H9 (cell line): ENCODE results near the gene CACNA1H. TPM values are rescaled to one million over a fixed set of nuclear protein-coding genes. Genes with fewer than 3 reads are reported as not detected.

Experiments
- DNase-seq: peaks from one replicate; pipeline ENCODE4 v3.0.0-alpha.2; 2017
- H2AFZ ChIP-seq: one replicate; pipeline ENCODE4 v1.6.1; 2013; ENCODE audit warnings: mild to moderate bottlenecking, low read length, control low read depth, moderate library complexity
- H2AK5ac ChIP-seq: 2 replicates; pipeline ENCODE4 v1.6.1; 2013; ENCODE audit warnings: low read length, control low read depth, mixed read lengths; ENCODE audit not compliant: insufficient read length
- H2BK120ac ChIP-seq: one replicate; pipeline ENCODE4 v1.6.1; 2013; ENCODE audit warnings: low read depth, mild to moderate bottlenecking, low read length, control low read depth, inconsistent platforms; ENCODE audit not compliant: poor library complexity, severe bottlenecking
- H2BK12ac ChIP-seq: 2 replicates; pipeline ENCODE4 v1.6.1; 2013; ENCODE audit warnings: low read length, control low read depth, mixed read lengths, low read depth; ENCODE audit not compliant: insufficient read length
- H2BK15ac ChIP-seq: 2 replicates; pipeline ENCODE4 v1.6.1; 2013; ENCODE audit warnings: low read depth, low read length, control low read depth
- H2BK20ac ChIP-seq: one replicate; pipeline ENCODE4 v1.6.1; 2013; ENCODE audit warnings: low read depth, mild to moderate bottlenecking, low read length, control low read depth, inconsistent platforms; ENCODE audit not compliant: poor library complexity, severe bottlenecking
- H2BK5ac ChIP-seq: 2 replicates; pipeline ENCODE4 v1.6.1; 2013; ENCODE audit warnings: low read length, control low read depth, mixed read lengths; ENCODE audit not compliant: insufficient read length
- H3K14ac ChIP-seq: 2 replicates; pipeline ENCODE4 v1.6.1; 2013; ENCODE audit warnings: low read length, control low read depth; ENCODE audit not compliant: insufficient read depth
- H3K18ac ChIP-seq: 2 replicates; pipeline ENCODE4 v1.6.1; 2013; ENCODE audit warnings: low read depth, mild to moderate bottlenecking, mixed read lengths, low read length, control low read depth; ENCODE audit not compliant: insufficient read length
- H3K23ac ChIP-seq: 2 replicates; pipeline ENCODE4 v1.6.1; 2013; ENCODE audit warnings: low read length, control low read depth, mixed read lengths, low read depth; ENCODE audit not compliant: insufficient read length
- H3K23me2 ChIP-seq: 2 replicates; pipeline ENCODE4 v1.6.1; 2013; ENCODE audit warnings: low read depth, mild to moderate bottlenecking, mixed read lengths, low read length, control low read depth; ENCODE audit not compliant: insufficient read length, poor library complexity, severe bottlenecking
- H3K27ac ChIP-seq: 2 replicates; pipeline ENCODE4 v1.5.1; 2013; ENCODE audit warnings: low read length, control low read depth, mixed read lengths, low read depth; ENCODE audit not compliant: insufficient read length
- H3K27me3 ChIP-seq: 2 replicates; pipeline ENCODE4 v1.6.1; 2013; ENCODE audit warnings: low read length, control low read depth, inconsistent platforms; ENCODE audit not compliant: insufficient read depth
- H3K4ac ChIP-seq: 2 replicates; pipeline ENCODE4 v1.6.1; 2013; ENCODE audit warnings: low read depth, mild to moderate bottlenecking, control low read depth, inconsistent platforms, low read length, moderate library complexity
- H3K4me1 ChIP-seq: 2 replicates; pipeline ENCODE4 v1.6.1; 2013; ENCODE audit warnings: low read length, control low read depth, inconsistent platforms; ENCODE audit not compliant: insufficient read depth
- H3K4me2 ChIP-seq: 2 replicates; pipeline ENCODE4 v1.6.1; 2013; ENCODE audit warnings: low read length, control low read depth, mixed read lengths; ENCODE audit not compliant: insufficient read length, insufficient read depth
- H3K56ac ChIP-seq: 2 replicates; pipeline ENCODE4 v1.6.1; 2013; ENCODE audit warnings: low read depth, mild to moderate bottlenecking, mixed read lengths, low read length, control low read depth; ENCODE audit not compliant: insufficient read length
- H3K79me1 ChIP-seq: 2 replicates; pipeline ENCODE4 v1.6.1; 2013; ENCODE audit warnings: low read depth, mild to moderate bottlenecking, moderate library complexity, low read length, control low read depth, inconsistent platforms; ENCODE audit not compliant: insufficient read depth, poor library complexity, severe bottlenecking
- H3K79me2 ChIP-seq: 2 replicates; pipeline ENCODE4 v1.6.1; 2013; ENCODE audit warnings: low read length, control low read depth, inconsistent platforms; ENCODE audit not compliant: insufficient read depth
- H3K9ac ChIP-seq: 2 replicates; pipeline ENCODE4 v1.6.1; 2013; ENCODE audit warnings: low read length, control low read depth, mixed read lengths; ENCODE audit not compliant: insufficient read length; ENCODE audit errors: extremely low read depth
- H3K9me3 ChIP-seq: one replicate; pipeline ENCODE4 v1.6.1; 2013; ENCODE audit warnings: low read depth, low read length, inconsistent platforms; ENCODE audit not compliant: control insufficient read depth
- H3T11ph ChIP-seq: one replicate; pipeline ENCODE4 v1.6.1; 2013; ENCODE audit warnings: mild to moderate bottlenecking, low read length, control low read depth, inconsistent platforms
- H4K20me1 ChIP-seq: one replicate; pipeline ENCODE4 v1.6.1; 2013; ENCODE audit not compliant: control insufficient read depth, insufficient read length, insufficient read depth
- H4K5ac ChIP-seq: 2 replicates; pipeline ENCODE4 v1.6.1; 2013; ENCODE audit warnings: low read depth, mild to moderate bottlenecking, mixed read lengths, low read length, control low read depth; ENCODE audit not compliant: insufficient read length
- H4K8ac ChIP-seq: replicated peaks from 2 replicates; pipeline ENCODE4 v1.6.1; 2013; ENCODE audit warnings: low read length, control low read depth, mixed read lengths, low read depth; ENCODE audit not compliant: insufficient read length
- H4K91ac ChIP-seq: 2 replicates; pipeline ENCODE4 v1.6.1; 2013; ENCODE audit warnings: low read depth, mild to moderate bottlenecking, moderate library complexity, mixed read lengths, low read length, control low read depth; ENCODE audit not compliant: insufficient read length
- H3K27ac Mint-ChIP-seq, 3 experiments: 2 replicates in 2 of 3; 3 replicates in 1 of 3; pipeline ENCODE4 v1.8.0; 2020 to 2021; ENCODE audit warnings: mixed read lengths in 3 of 3, mild to moderate bottlenecking in 1 of 3, moderate library complexity in 1 of 3
- H3K27me3 Mint-ChIP-seq: 2 replicates; pipeline ENCODE4 v1.8.0; 2021; ENCODE audit warnings: low read depth, mild to moderate bottlenecking, moderate library complexity, mixed read lengths
- H3K36me3 Mint-ChIP-seq, 3 experiments: 2 replicates in 2 of 3; 3 replicates in 1 of 3; pipeline ENCODE4 v1.8.0; 2020 to 2021; ENCODE audit warnings: low read depth in 3 of 3, mixed read lengths in 3 of 3; ENCODE audit not compliant: insufficient read depth in 1 of 3
- H3K4me1 Mint-ChIP-seq, 2 experiments: 2 replicates each; pipeline ENCODE4 v1.8.0; 2020; ENCODE audit warnings: mixed read lengths in 2 of 2
- H3K4me3 Mint-ChIP-seq, 2 experiments: 2 replicates in 1 of 2; 3 replicates in 1 of 2; pipeline ENCODE4 v1.8.0; 2020 to 2021; ENCODE audit warnings: mild to moderate bottlenecking in 2 of 2, mixed read lengths in 2 of 2, moderate library complexity in 1 of 2
- H3K9me3 Mint-ChIP-seq, 2 experiments: 2 replicates in 1 of 2; 3 replicates in 1 of 2; pipeline ENCODE4 v1.8.0; 2020; ENCODE audit warnings: mild to moderate bottlenecking in 2 of 2, mixed read lengths in 2 of 2, moderate library complexity in 1 of 2
- CTCF ChIP-seq: fragments of 200-600 bp; sonication (generic); conservative IDR thresholded peaks from 3 replicates; pipeline ENCODE4 v1.8.0; 2021; ENCODE audit warnings: antibody characterized with exemption, mild to moderate bottlenecking
- WGBS: extraction: QIAGEN DNeasy Blood & Tissue Kit; methylation state at CpG from one replicate; pipeline ENCODE4 v1.1.7; 2013; ENCODE audit warnings: missing lambda C conversion rate, low lambda C conversion rate, mixed read lengths; ENCODE audit not compliant: insufficient read length; ENCODE audit errors: extremely low coverage; 5-methylcytosine and 5-hydroxymethylcytosine counted together
- total RNA-seq: library from RNA; stranded (reverse); gene quantifications from 2 replicates; pipeline ENCODE4 v1.2.1, GENCODE V29; 2021

CACNA1H gene
- total RNA-seq, 1 experiment from 2014 or later: 43.3 TPM

GRCh38 chr16:1117176-1117900, 35.6 kb upstream of the CACNA1H start:
- Histone ChIP-seq H4K5ac (no peak overlapping the region), H3K79me1 (no peaks in the 10 kb centered on the region), H3K23ac (no peak overlapping the region), H2BK12ac (no peak overlapping the region), H4K8ac (no peak overlapping the region), H3K27me3 (no peaks in the 10 kb centered on the region), H3K4ac (no peak overlapping the region), H3K14ac (no peak overlapping the region), H2BK15ac (no peak overlapping the region), H2AFZ (no peak overlapping the region), H2BK5ac (no peak overlapping the region), H3K9me3 (no peaks in the 10 kb centered on the region), H2BK120ac (no peak overlapping the region), H3K4me2 (no peak overlapping the region), H3K18ac (no peak overlapping the region), H3K27ac (no peak overlapping the region), H4K91ac (no peak overlapping the region), H3T11ph (no peak overlapping the region), H3K9ac (no peak overlapping the region), H3K56ac (no peak overlapping the region), H4K20me1 (no peaks in the 10 kb centered on the region), H2AK5ac (no peak overlapping the region), H3K23me2 (peaks cover 2% of the 10 kb centered on the region), H2BK20ac (no peak overlapping the region), H3K79me2 (no peaks in the 10 kb centered on the region), H3K4me1 (no peaks in the 10 kb centered on the region)
- no peak for TF ChIP-seq CTCF
- H3K27ac Mint-ChIP-seq: no peak overlapping the region
- WGBS: no CpG with 5 or more reads among the region's 34 CpGs
- H3K4me3 Mint-ChIP-seq: no peak overlapping the region
- no peaks in the 10 kb centered on the region for H3K9me3 Mint-ChIP-seq
- no peak for DNase-seq
- no peaks in the 10 kb centered on the region for H3K4me1 Mint-ChIP-seq
- no peaks in the 10 kb centered on the region for H3K36me3 Mint-ChIP-seq
- H3K27me3 Mint-ChIP-seq: peaks cover 17% of the 10 kb centered on the region
